MCF 10A (cell line): ENCODE data around the gene C5AR1. TPM values are rescaled to one million over a fixed set of nuclear protein-coding genes. Genes with fewer than 3 reads are reported as not detected.
"Not testable (repeated sequence)": the region's sequence is repeated elsewhere in the genome, so short reads cannot be mapped to it uniquely, and the experiment has no call there.

Experiments used
- BruUV-seq: library from RNA; stranded (reverse); fragments of 400-500 nt; replicated peaks from 2 replicates; lab custom pipeline; 2021; lab: Mats Ljungman, UMichigan
- CTCF ChIA-PET: fragments of 300-600 bp; sonication (Branson Sonifier 250); formaldehyde crosslinking; extraction: SDS; loops from one replicate; lab custom pipeline; 2021; ENCODE audit warnings: antibody characterized with exemption, inconsistent platforms; lab: Yijun Ruan, JAX
- POLR2A ChIA-PET: fragments of 300-600, 350-650 bp; sonication (Branson Sonifier 250); formaldehyde crosslinking; extraction: SDS; loops from one replicate; lab custom pipeline; 2020; ENCODE audit warnings: antibody characterized with exemption, inconsistent platforms; lab: Yijun Ruan, JAX
- DNase-seq: peaks from one replicate; pipeline ENCODE4 v3.0.0-alpha.2; 2018; ENCODE audit not compliant: unreplicated experiment
- H3K27ac Mint-ChIP-seq: one replicate; pipeline ENCODE4 v1.8.0; 2022; ENCODE audit warnings: mild to moderate bottlenecking, low read depth, mixed read lengths; ENCODE audit not compliant: unreplicated experiment
- H3K27me3 Mint-ChIP-seq: one replicate; pipeline ENCODE4 v1.8.0; 2022; ENCODE audit warnings: mixed read lengths; ENCODE audit not compliant: insufficient read depth, unreplicated experiment
- H3K36me3 Mint-ChIP-seq: one replicate; pipeline ENCODE4 v1.8.0; 2022; ENCODE audit warnings: mild to moderate bottlenecking, moderate library complexity, mixed read lengths; ENCODE audit not compliant: insufficient read depth, unreplicated experiment
- H3K4me1 Mint-ChIP-seq: one replicate; pipeline ENCODE4 v1.8.0; 2022; ENCODE audit warnings: mixed read lengths; ENCODE audit not compliant: insufficient read depth, unreplicated experiment
- H3K4me3 Mint-ChIP-seq: one replicate; pipeline ENCODE4 v1.8.0; 2022; ENCODE audit warnings: mild to moderate bottlenecking, moderate library complexity, mixed read lengths; ENCODE audit not compliant: unreplicated experiment
- H3K9me3 Mint-ChIP-seq: one replicate; pipeline ENCODE4 v1.8.0; 2022; ENCODE audit warnings: mixed read lengths; ENCODE audit not compliant: unreplicated experiment
- intact Hi-C: fragments of 100-400 bp; cut with micrococcal nuclease; formaldehyde crosslinking; loops from 2 replicates; pipeline ENCODE4 v1.14.1; 2022
- total RNA-seq: library from RNA; stranded (reverse); gene quantifications from 2 replicates; pipeline ENCODE4 v1.2.3, GENCODE V29; 2022
- TF ChIP-seq, protein P1 (sequence below): fragments of 200-600 bp; IDR thresholded peaks from one replicate; pipeline ENCODE4 v1.8.0; 2022; ENCODE audit warnings: antibody characterized with exemption, mild to moderate bottlenecking; ENCODE audit not compliant: unreplicated experiment

The C5AR1 gene
- total RNA-seq, 1 experiment from 2014 or later = 1.9 TPM

- POLR2A ChIA-PET = interaction anchor here (0.7 to 2.6 kb wide), 7 partner anchors 13 to 162 kb away, joined by 3 to 53 read pairs (median 4); partner anchors contain the start of genes CCDC9 and ZC3H4
- DNase-seq = no peak
- Mint-ChIP-seq H3K9me3 (no peaks in the 10 kb centered on the region), H3K4me1 (peaks cover 21% of the 10 kb centered on the region), H3K27me3 (no peaks in the 10 kb centered on the region), H3K36me3 (peaks cover 35% of the 10 kb centered on the region), H3K4me3 (peak overlapping the region; percentile 59), H3K27ac (no peak overlapping the region)
- TF ChIP-seq, protein P1, sequence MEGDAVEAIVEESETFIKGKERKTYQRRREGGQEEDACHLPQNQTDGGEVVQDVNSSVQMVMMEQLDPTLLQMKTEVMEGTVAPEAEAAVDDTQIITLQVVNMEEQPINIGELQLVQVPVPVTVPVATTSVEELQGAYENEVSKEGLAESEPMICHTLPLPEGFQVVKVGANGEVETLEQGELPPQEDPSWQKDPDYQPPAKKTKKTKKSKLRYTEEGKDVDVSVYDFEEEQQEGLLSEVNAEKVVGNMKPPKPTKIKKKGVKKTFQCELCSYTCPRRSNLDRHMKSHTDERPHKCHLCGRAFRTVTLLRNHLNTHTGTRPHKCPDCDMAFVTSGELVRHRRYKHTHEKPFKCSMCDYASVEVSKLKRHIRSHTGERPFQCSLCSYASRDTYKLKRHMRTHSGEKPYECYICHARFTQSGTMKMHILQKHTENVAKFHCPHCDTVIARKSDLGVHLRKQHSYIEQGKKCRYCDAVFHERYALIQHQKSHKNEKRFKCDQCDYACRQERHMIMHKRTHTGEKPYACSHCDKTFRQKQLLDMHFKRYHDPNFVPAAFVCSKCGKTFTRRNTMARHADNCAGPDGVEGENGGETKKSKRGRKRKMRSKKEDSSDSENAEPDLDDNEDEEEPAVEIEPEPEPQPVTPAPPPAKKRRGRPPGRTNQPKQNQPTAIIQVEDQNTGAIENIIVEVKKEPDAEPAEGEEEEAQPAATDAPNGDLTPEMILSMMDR = no peak
- intact Hi-C loops = loop anchor here (2.0 kb wide), 1 partner anchor 19 kb away; the partner anchor contains the start of gene CCDC9
- no TSS peak for BruUV-seq
- CTCF ChIA-PET = interaction anchor here (0.6 to 2.0 kb wide), 8 partner anchors 8 to 152 kb away, joined by 3 to 10 read pairs (median 3); partner anchors contain the start of genes CCDC9 and DHX34
These were observed 33.7 kb upstream of the C5AR1 start for GRCh38 chr19:47275791-47276461.

- peaks cover 21% of the 10 kb centered on the region for H3K4me1 Mint-ChIP-seq
- H3K4me3 Mint-ChIP-seq, intact Hi-C loops, BruUV-seq, H3K27ac Mint-ChIP-seq, H3K27me3 Mint-ChIP-seq, H3K9me3 Mint-ChIP-seq, DNase-seq: not testable (repeated sequence)
- peaks cover 35% of the 10 kb centered on the region for H3K36me3 Mint-ChIP-seq
- ChIA-PET CTCF (interaction anchor here (0.6 to 2.0 kb wide), 5 partner anchors 10 to 152 kb away, joined by 3 to 10 read pairs (median 3); partner anchors contain the start of gene CCDC9), POLR2A (interaction anchor here (0.9 to 1.2 kb wide), 3 partner anchors 14 to 44 kb away, joined by 3 to 5 read pairs (median 4); partner anchors contain the start of gene CCDC9)
These were observed 33.1 kb upstream of the C5AR1 start for GRCh38 chr19:47276513-47276912.

DNA sequence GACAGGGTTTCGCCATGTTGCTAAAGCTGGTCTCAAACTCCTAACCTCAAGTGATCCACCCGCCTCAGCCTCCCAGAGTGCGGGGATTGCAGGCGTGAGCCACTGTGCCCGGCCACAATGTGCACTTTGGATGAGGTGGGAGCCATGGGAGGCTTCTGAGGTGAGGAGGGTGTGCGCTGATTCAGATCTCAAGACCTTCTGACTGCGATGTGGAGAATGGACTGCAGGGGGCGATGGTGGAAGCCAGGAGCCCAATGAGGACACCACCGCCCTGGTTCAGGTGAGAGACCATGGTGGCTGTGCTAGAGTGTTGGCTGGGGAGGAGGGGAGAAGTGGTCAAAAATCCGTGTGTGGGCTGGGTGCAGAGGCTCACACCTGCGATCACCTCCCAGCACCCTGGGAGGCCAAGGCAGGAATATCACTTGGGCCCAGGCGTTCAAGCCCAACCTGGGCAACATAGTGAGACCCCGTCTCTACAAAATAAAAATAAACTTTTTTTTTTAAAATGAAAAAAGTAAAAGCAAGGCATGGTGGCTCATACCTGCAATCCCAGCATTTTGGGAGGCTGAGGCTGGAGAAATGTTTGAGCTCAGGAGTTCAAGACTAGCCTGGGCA, 29.4 kb upstream of the C5AR1 start:
- DNase-seq = peak; percentile 53
- TF ChIP-seq, protein P1 = peak; percentile 48
- Mint-ChIP-seq H3K4me1 (peaks cover 19% of the 10 kb centered on the region), H3K4me3 (no peak overlapping the region), H3K27me3 (no peaks in the 10 kb centered on the region), H3K27ac (no peak overlapping the region), H3K9me3 (no peaks in the 10 kb centered on the region), H3K36me3 (peaks cover 23% of the 10 kb centered on the region)
- intact Hi-C loops = no loop called here
- BruUV-seq = no TSS peak
- POLR2A ChIA-PET = interaction anchor here (0.8 kb wide), 1 partner anchor 24 kb away, joined by 3 read pairs; the partner anchor contains the start of gene CCDC9
- CTCF ChIA-PET = interaction anchor here (1.0 kb wide), 1 partner anchor 9 kb away, joined by 3 read pairs; no protein-coding TSS in a partner anchor

- H3K36me3 Mint-ChIP-seq = peaks cover 3% of the 10 kb centered on the region
- TF ChIP-seq, protein P1 = no peak
- ChIA-PET CTCF (interaction anchor here (0.6 to 2.3 kb wide), 8 partner anchors 8 to 249 kb away, joined by 3 to 26 read pairs (median 5); no protein-coding TSS in a partner anchor), POLR2A (interaction anchor here (1.2 kb wide), 1 partner anchor 107 kb away, joined by 5 read pairs; no protein-coding TSS in a partner anchor)
- intact Hi-C loops = loop anchor here (1.0 to 2.0 kb wide), 2 partner anchors 107 to 144 kb away; no protein-coding TSS in a partner anchor
- no peaks in the 10 kb centered on the region for H3K9me3 Mint-ChIP-seq
- no peak overlapping the region for H3K27ac Mint-ChIP-seq
- BruUV-seq = no TSS peak
- H3K4me3 Mint-ChIP-seq = no peak overlapping the region
- H3K27me3 Mint-ChIP-seq = no peaks in the 10 kb centered on the region
- peaks cover 14% of the 10 kb centered on the region for H3K4me1 Mint-ChIP-seq
- no peak for DNase-seq
These were observed 26.1 kb upstream of the C5AR1 start for GRCh38 chr19:47283405-47284059.
